HepG2 (cell line): Measurements from ENCODE around the gene CLHC1.

Source experiments
- CENPT ChIP-seq: sonication (generic); formaldehyde crosslinking; IDR thresholded peaks from 2 replicates; pipeline ENCODE4 v1.8.0; 2022; ENCODE audit warnings: low read depth, mild to moderate bottlenecking, moderate library complexity, missing genetic modification reagents
- EED ChIP-seq: sonication (generic); formaldehyde crosslinking; IDR thresholded peaks from 2 replicates; pipeline ENCODE4 v1.5.0; 2020; ENCODE audit warnings: mild to moderate bottlenecking, missing genetic modification reagents
- FOXM1 ChIP-seq: sonication (generic); formaldehyde crosslinking; IDR thresholded peaks from 2 replicates; pipeline ENCODE4 v1.5.0; 2020; ENCODE audit warnings: missing genetic modification reagents
- HDAC2 ChIP-seq: sonication (generic); formaldehyde crosslinking; IDR thresholded peaks from 2 replicates; pipeline ENCODE4 v1.4.0; 2020; ENCODE audit warnings: missing genetic modification reagents
- NPAS2 ChIP-seq: sonication (generic); formaldehyde crosslinking; IDR thresholded peaks from 2 replicates; pipeline ENCODE4 v1.8.0; 2022; ENCODE audit warnings: mild to moderate bottlenecking, missing genetic modification reagents, borderline replicate concordance
- POLR2A ChIP-seq, 2 experiments: IDR thresholded peaks; 2 replicates each; pipeline ENCODE4 v1.6.1; 2011; ENCODE audit warnings: low read depth in 2 of 2, low read length in 2 of 2, mild to moderate bottlenecking in 1 of 2, moderate library complexity in 1 of 2; ENCODE audit not compliant: insufficient read depth in 1 of 2
- RFX5 ChIP-seq: IDR thresholded peaks from 2 replicates; pipeline ENCODE4 v1.6.1; 2011; ENCODE audit warnings: low read depth, low read length, improper control_type of control experiment
- SMAD1 ChIP-seq: sonication (generic); formaldehyde crosslinking; IDR thresholded peaks from 2 replicates; pipeline ENCODE4 v1.4.0; 2020; ENCODE audit warnings: missing genetic modification reagents, low read depth, mild to moderate bottlenecking, borderline replicate concordance
- ZNF34 ChIP-seq: sonication (generic); formaldehyde crosslinking; IDR thresholded peaks from 2 replicates; pipeline ENCODE4 v1.4.0; 2020; ENCODE audit warnings: mild to moderate bottlenecking, missing genetic modification reagents, borderline replicate concordance
- ZNF660 ChIP-seq: sonication (generic); formaldehyde crosslinking; IDR thresholded peaks from 2 replicates; pipeline ENCODE4 v1.5.1; 2020; ENCODE audit warnings: mild to moderate bottlenecking, low read depth, missing genetic modification reagents, borderline replicate concordance
- ZNF747 ChIP-seq: sonication (generic); formaldehyde crosslinking; IDR thresholded peaks from 2 replicates; pipeline ENCODE4 v1.8.1; 2023; ENCODE audit warnings: missing genetic modification reagents, mild to moderate bottlenecking, borderline replicate concordance
- TF ChIP-seq, protein P1 (sequence below): sonication (generic); formaldehyde crosslinking; IDR thresholded peaks from 2 replicates; pipeline ENCODE4 v1.4.0; 2020; ENCODE audit warnings: missing genetic modification reagents

DNA sequence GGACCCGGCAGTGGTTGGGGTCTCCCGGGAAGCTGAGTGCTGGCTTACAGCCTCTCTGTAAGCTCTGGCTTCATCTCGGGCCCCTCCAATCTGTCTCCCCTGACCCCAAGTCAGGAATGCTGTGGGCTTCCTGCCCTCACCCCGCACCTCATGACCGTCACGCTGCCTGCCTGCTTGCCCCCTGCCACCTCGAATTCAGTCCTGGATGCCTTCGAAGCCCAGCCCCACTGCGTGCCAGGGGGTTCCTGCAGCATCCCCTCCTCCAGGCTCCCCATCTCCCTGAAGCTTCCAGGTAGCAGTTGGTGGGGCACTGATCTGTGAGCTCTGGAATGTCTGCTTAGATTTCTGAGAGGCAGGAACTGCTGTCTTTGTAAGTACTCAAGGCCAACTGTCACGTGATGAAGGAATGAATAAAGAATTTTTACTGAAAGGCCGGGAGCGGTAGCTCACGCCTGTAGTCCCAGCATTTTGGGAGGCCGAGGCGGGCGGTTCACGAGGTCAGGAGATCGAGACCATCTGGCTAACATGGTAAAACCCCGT lies 6.5 kb downstream of the CLHC1 start:
- TF ChIP-seq ZNF660 (CRISPR knock-in tag) (no peak), SMAD1 (CRISPR knock-in tag) (no peak), NPAS2 (CRISPR knock-in tag) (no peak), ZNF747 (CRISPR knock-in tag) (no peak), POLR2A (IDR thresholded peaks at IDR 0.05; ENCODE audit: insufficient read depth in 1 of 2, low read depth in 2 of 2, low read length in 2 of 2) (no peak), EED (no peak), HDAC2 (CRISPR knock-in tag) (no peak), CENPT (CRISPR knock-in tag) (no peak), FOXM1 (CRISPR knock-in tag) (no peak), ZNF34 (CRISPR knock-in tag) (no peak), RFX5 (no peak)
- TF ChIP-seq, protein P1, sequence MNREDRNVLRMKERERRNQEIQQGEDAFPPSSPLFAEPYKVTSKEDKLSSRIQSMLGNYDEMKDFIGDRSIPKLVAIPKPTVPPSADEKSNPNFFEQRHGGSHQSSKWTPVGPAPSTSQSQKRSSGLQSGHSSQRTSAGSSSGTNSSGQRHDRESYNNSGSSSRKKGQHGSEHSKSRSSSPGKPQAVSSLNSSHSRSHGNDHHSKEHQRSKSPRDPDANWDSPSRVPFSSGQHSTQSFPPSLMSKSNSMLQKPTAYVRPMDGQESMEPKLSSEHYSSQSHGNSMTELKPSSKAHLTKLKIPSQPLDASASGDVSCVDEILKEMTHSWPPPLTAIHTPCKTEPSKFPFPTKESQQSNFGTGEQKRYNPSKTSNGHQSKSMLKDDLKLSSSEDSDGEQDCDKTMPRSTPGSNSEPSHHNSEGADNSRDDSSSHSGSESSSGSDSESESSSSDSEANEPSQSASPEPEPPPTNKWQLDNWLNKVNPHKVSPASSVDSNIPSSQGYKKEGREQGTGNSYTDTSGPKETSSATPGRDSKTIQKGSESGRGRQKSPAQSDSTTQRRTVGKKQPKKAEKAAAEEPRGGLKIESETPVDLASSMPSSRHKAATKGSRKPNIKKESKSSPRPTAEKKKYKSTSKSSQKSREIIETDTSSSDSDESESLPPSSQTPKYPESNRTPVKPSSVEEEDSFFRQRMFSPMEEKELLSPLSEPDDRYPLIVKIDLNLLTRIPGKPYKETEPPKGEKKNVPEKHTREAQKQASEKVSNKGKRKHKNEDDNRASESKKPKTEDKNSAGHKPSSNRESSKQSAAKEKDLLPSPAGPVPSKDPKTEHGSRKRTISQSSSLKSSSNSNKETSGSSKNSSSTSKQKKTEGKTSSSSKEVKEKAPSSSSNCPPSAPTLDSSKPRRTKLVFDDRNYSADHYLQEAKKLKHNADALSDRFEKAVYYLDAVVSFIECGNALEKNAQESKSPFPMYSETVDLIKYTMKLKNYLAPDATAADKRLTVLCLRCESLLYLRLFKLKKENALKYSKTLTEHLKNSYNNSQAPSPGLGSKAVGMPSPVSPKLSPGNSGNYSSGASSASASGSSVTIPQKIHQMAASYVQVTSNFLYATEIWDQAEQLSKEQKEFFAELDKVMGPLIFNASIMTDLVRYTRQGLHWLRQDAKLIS (CRISPR knock-in tag) = no peak
